Endothelial cell of umbilical vein (primary cell): ENCODE measurements around the gene SCN2B. TPM values are rescaled to one million over a fixed set of nuclear protein-coding genes. Genes with fewer than 3 reads are reported as not detected.

Source experiments
- BruUV-seq: library from RNA; stranded (reverse); fragments of 400-500 nt; replicated peaks from 2 replicates; lab custom pipeline; 2021; lab: Mats Ljungman, UMichigan
- CTCF ChIA-PET: fragments of 300-600, 350-600 bp; sonication (Branson Sonifier 250); formaldehyde crosslinking; loops from one replicate; lab custom pipeline; 2021; ENCODE audit warnings: antibody characterized with exemption, inconsistent platforms; lab: Charles Lee
- POLR2A ChIA-PET: fragments of 300-600, 350-600 bp; sonication (Branson Sonifier 250); formaldehyde crosslinking; loops from one replicate; lab custom pipeline; 2021; ENCODE audit warnings: antibody characterized with exemption, inconsistent platforms; lab: Charles Lee
- DNase-seq: peaks from one replicate; pipeline ENCODE4 v3.0.0-alpha.2; 2011; ENCODE audit warnings: low read depth, low spot score
- FAIRE-seq: peaks from 2 replicates; lab custom pipeline; 2011; peaks lifted over from hg19 to GRCh38; lab: Jason Lieb, UNC
- H2AFZ ChIP-seq: 2 replicates; pipeline ENCODE4 v1.6.0; 2012; ENCODE audit warnings: low read depth, low read length, control low read depth, inconsistent platforms
- H3K27ac ChIP-seq: 2 replicates; pipeline ENCODE4 v1.5.1; 2011; ENCODE audit warnings: low read depth, mild to moderate bottlenecking, control low read depth, low read length, moderate library complexity; ENCODE audit not compliant: insufficient read depth
- H3K27me3 ChIP-seq, 2 experiments: 2 replicates each; pipeline versions ENCODE4 v1.6.0 to v1.6.1; 2011; ENCODE audit warnings: low read length in 2 of 2, mixed read lengths in 1 of 2; ENCODE audit not compliant: control insufficient read depth in 2 of 2, insufficient read depth in 2 of 2
- H3K36me3 ChIP-seq, 2 experiments: 2 replicates in 1 of 2; 3 replicates in 1 of 2; pipeline ENCODE4 v1.5.1; 2011; ENCODE audit warnings: low read length in 2 of 2, mild to moderate bottlenecking in 1 of 2, moderate library complexity in 1 of 2; ENCODE audit not compliant: control insufficient read depth in 2 of 2, insufficient read depth in 2 of 2; ENCODE audit errors: extremely low read depth in 1 of 2
- H3K4me1 ChIP-seq: 3 replicates; pipeline ENCODE4 v1.5.1; 2011; ENCODE audit warnings: mild to moderate bottlenecking, low read length; ENCODE audit not compliant: control insufficient read depth, insufficient read depth; ENCODE audit errors: extremely low read depth
- H3K4me2 ChIP-seq: 2 replicates; pipeline ENCODE4 v1.6.1; 2011; ENCODE audit warnings: low read length, control low read depth, mixed read lengths; ENCODE audit not compliant: insufficient read depth
- H3K4me3 ChIP-seq, 3 experiments: fragments of 200-600 bp in 1 of 3; sonication (generic), shearing (Covaris generic) in 1 of 3; replicated peaks in 1 of 3; 2 replicates each; pipeline ENCODE4 v1.5.1; 2011 to 2016; ENCODE audit warnings: control low read depth in 3 of 3, low read length in 3 of 3, mild to moderate bottlenecking in 2 of 3, inconsistent platforms in 1 of 3, low read depth in 1 of 3, moderate library complexity in 1 of 3; ENCODE audit not compliant: insufficient read depth in 1 of 3
- H3K79me2 ChIP-seq: 2 replicates; pipeline ENCODE4 v1.6.0; 2012; ENCODE audit warnings: low read length, inconsistent platforms; ENCODE audit not compliant: control insufficient read depth, insufficient read depth
- H3K9ac ChIP-seq: replicated peaks from 2 replicates; pipeline ENCODE3; 2011; ENCODE audit warnings: low read length, control low read depth; ENCODE audit not compliant: insufficient read depth; ENCODE audit errors: extremely low read depth
- H3K9me1 ChIP-seq: replicated peaks from 3 replicates; pipeline ENCODE4 v1.6.0; 2011; ENCODE audit warnings: mild to moderate bottlenecking, low read length; ENCODE audit not compliant: control insufficient read depth, insufficient read depth; ENCODE audit errors: extremely low read depth
- H3K9me3 ChIP-seq: replicated peaks from 2 replicates; pipeline ENCODE4 v1.5.1; 2012; ENCODE audit warnings: low read length, inconsistent platforms; ENCODE audit not compliant: control insufficient read depth, insufficient read depth
- H4K20me1 ChIP-seq: replicated peaks from 2 replicates; pipeline ENCODE3; 2011; ENCODE audit warnings: mild to moderate bottlenecking, low read length; ENCODE audit not compliant: control insufficient read depth, insufficient read depth; ENCODE audit errors: extremely low read depth
- EZH2 ChIP-seq: IDR thresholded peaks from 2 replicates; pipeline ENCODE4 v1.6.1; 2012; ENCODE audit warnings: borderline replicate concordance, low read depth, mild to moderate bottlenecking, moderate library complexity, low read length, inconsistent platforms; ENCODE audit not compliant: severe bottlenecking
- FOS ChIP-seq: IDR thresholded peaks from 2 replicates; pipeline ENCODE4 v1.6.1; 2011; ENCODE audit warnings: mild to moderate bottlenecking, low read length, moderate library complexity, borderline replicate concordance; ENCODE audit not compliant: insufficient read depth
- MYC ChIP-seq: IDR thresholded peaks from one replicate; pipeline ENCODE4 v1.6.1; 2011; ENCODE audit warnings: mild to moderate bottlenecking, low read depth, low read length
- dilution Hi-C: fragments of 300-500 bp; cut with MboI; formaldehyde crosslinking; loops from one replicate; pipeline ENCODE4 v1.15.0; 2019; ENCODE audit warnings: low sequenced_read_pairs; ENCODE audit not compliant: extremely low pct_ligation_motif_present
- intact Hi-C: fragments of 100-400 bp; cut with micrococcal nuclease; formaldehyde crosslinking; loops from one replicate; pipeline ENCODE4 v1.10.0; 2022
- polyA plus RNA-seq, 4 experiments: library from polyadenylated mRNA; depleted of rRNA in 3 of 4; stranded (reverse) in 3 of 4; unstranded in 1 of 4; fragments of >200 nt; gene quantifications; 2 replicates each; pipeline versions ENCODE4 v1.2.1 to v1.2.3, GENCODE V29; 2011 to 2012; ENCODE audit warnings: missing spikeins in 1 of 4
- total RNA-seq: library from RNA; stranded (reverse); gene quantifications from 2 replicates; pipeline ENCODE4 v1.2.3, GENCODE V29; 2021

The SCN2B gene
- total and polyA plus RNA-seq, 2 donors (not counting 3 experiments of a cell fraction or from before 2014, with no cell fraction given) = not detected

GRCh38 chr11:118154641-118155040, 21.8 kb downstream of the SCN2B start:
- ChIA-PET CTCF (interaction anchor here (1.1 to 6.8 kb wide), 2 partner anchors 17 to 44 kb away, joined by 3 to 66 read pairs; no protein-coding TSS in a partner anchor), POLR2A (no interaction called here)

GRCh38 chr11:118153976-118154375, 22.5 kb downstream of the SCN2B start:
- dilution Hi-C loops = no loop called here
- Histone ChIP-seq H3K27ac (no peak overlapping the region), H3K36me3 (no peaks in the 10 kb centered on the region), H3K9ac (no peak overlapping the region), H3K9me3 (no peaks in the 10 kb centered on the region), H3K4me3 (no peak overlapping the region), H3K4me2 (no peak overlapping the region), H2AFZ (no peak overlapping the region), H3K27me3 (peaks cover 85 to 86% of the 10 kb centered on the region in 2 experiments), H4K20me1 (no peaks in the 10 kb centered on the region), H3K4me1 (peaks cover 3% of the 10 kb centered on the region), H3K79me2 (no peaks in the 10 kb centered on the region), H3K9me1 (no peaks in the 10 kb centered on the region)
- no TSS peak for BruUV-seq
- DNase-seq = no peak
- TF ChIP-seq EZH2 (no peak), MYC (no peak), FOS (no peak)
- ChIA-PET CTCF (interaction anchor here (2.3 kb wide), 1 partner anchor 18 kb away, joined by 19 read pairs; no protein-coding TSS in a partner anchor), POLR2A (no interaction called here)
- intact Hi-C loops = no loop called here
- no peak for FAIRE-seq

More at GRCh38 chr11:118154641-118155040, 21.8 kb downstream of the SCN2B start:
- no peak for TF ChIP-seq FOS
- Histone ChIP-seq H3K4me1 (peaks cover 3% of the 10 kb centered on the region), H3K9me3 (no peaks in the 10 kb centered on the region), H4K20me1 (no peaks in the 10 kb centered on the region), H3K36me3 (no peaks in the 10 kb centered on the region), H3K27me3 (peaks cover 87 to 88% of the 10 kb centered on the region in 2 experiments), H3K9me1 (no peaks in the 10 kb centered on the region), H3K27ac (no peak overlapping the region), H3K9ac (no peak overlapping the region), H3K4me2 (no peak overlapping the region), H2AFZ (no peak overlapping the region), H3K4me3 (no peak overlapping the region), H3K79me2 (no peaks in the 10 kb centered on the region)
- FAIRE-seq (no peak), DNase-seq (no peak)
- dilution Hi-C loops (no loop called here), intact Hi-C loops (no loop called here)
- no TSS peak for BruUV-seq
